ENCODE data around the gene PHLPP1. TPM values are rescaled to one million over a fixed set of nuclear protein-coding genes. Genes with fewer than 3 reads are reported as not detected.
A peak's percentile ranks its signal among the peaks of the same experiment; 100 is the strongest.

The PHLPP1 gene
- total RNA-seq, 6 experiments from 2014 or later = 8.6 to 19.3 (median 17.0) TPM

GRCh38 chr18:62715759-62716615 lies 646 bp downstream of the PHLPP1 start:
- no peaks in the 10 kb centered on the region for H3K27me3 ChIP-seq
- TF ChIP-seq CTCF (IDR thresholded peaks at IDR 0.05) = no peak
- TF ChIP-seq POLR2A (IDR thresholded peaks at IDR 0.05) = no peak
- ATAC-seq (peak in 2 of 4 donors; percentile 1), DNase-seq (peak; percentile 65 to 76 (median 68))
- peak overlapping the region; percentile 85 to 95 (median 89) for H3K27ac ChIP-seq
- intact Hi-C loops (cut with DNase I) = loop anchor here in 1 of 2 donors (10.0 kb wide), 1 partner anchor 269 kb away; no protein-coding TSS in a partner anchor
- no peaks in the 10 kb centered on the region for H3K9me3 ChIP-seq
- peaks cover 0 to 18% (median 5%) of the 10 kb centered on the region in 4 donors for H3K4me1 ChIP-seq
- H3K4me3 ChIP-seq = peak overlapping the region; percentile 65 to 73 (median 70)
- H3K36me3 ChIP-seq = no peaks in the 10 kb centered on the region
- WGBS (ENCODE audit: insufficient coverage, low coverage, low lambda C conversion rate, missing lambda C conversion rate) = no CpG with 5 or more reads among the region's 127 CpGs

- WGBS (ENCODE audit: insufficient coverage, low coverage, low lambda C conversion rate, missing lambda C conversion rate) = no CpG with 5 or more reads among the region's 68 CpGs
- intact Hi-C loops (cut with DNase I) = loop anchor here in 1 of 2 donors (10.0 kb wide), 1 partner anchor 268 kb away; no protein-coding TSS in a partner anchor
These were observed 1.4 kb downstream of the PHLPP1 start for GRCh38 chr18:62716619-62717168.

GRCh38 chr18:62717169-62717924 lies 2.0 kb downstream of the PHLPP1 start:
- peak in 1 of 3 donors; percentile 63 for DNase-seq
- peak in 2 of 4 donors; percentile 2 to 6 for ATAC-seq
- TF ChIP-seq POLR2A (IDR thresholded peaks at IDR 0.05) (no peak), CTCF (IDR thresholded peaks at IDR 0.05) (no peak)

More at GRCh38 chr18:62716619-62717168, 1.4 kb downstream of the PHLPP1 start:
- TF ChIP-seq CTCF (IDR thresholded peaks at IDR 0.05) (peak in 3 of 4 donors; percentile 21 to 41 (median 27)), POLR2A (IDR thresholded peaks at IDR 0.05) (no peak)
- no peaks in the 10 kb centered on the region for H3K36me3 ChIP-seq
- H3K27me3 ChIP-seq = no peaks in the 10 kb centered on the region
- ATAC-seq (peak; percentile 9 to 25 (median 14)), DNase-seq (peak; percentile 75 to 79 (median 77))
- H3K4me3 ChIP-seq = peak overlapping the region; percentile 65 to 73 (median 70)
- H3K9me3 ChIP-seq = no peaks in the 10 kb centered on the region
- H3K4me1 ChIP-seq = peaks cover 0 to 18% (median 5%) of the 10 kb centered on the region in 4 donors
- H3K27ac ChIP-seq = peak overlapping the region; percentile 48 to 95 (median 77)

More at GRCh38 chr18:62717169-62717924, 2.0 kb downstream of the PHLPP1 start:
- Histone ChIP-seq H3K27me3 (no peaks in the 10 kb centered on the region), H3K4me3 (peak overlapping the region; percentile 65 to 73 (median 70)), H3K4me1 (peaks cover 0 to 18% (median 5%) of the 10 kb centered on the region in 4 donors), H3K9me3 (no peaks in the 10 kb centered on the region), H3K36me3 (no peaks in the 10 kb centered on the region), H3K27ac (peak overlapping the region; percentile 48 to 95 (median 77))
- under 1% methylated on average over 14 of the region's 16 CpGs for WGBS (ENCODE audit: insufficient coverage, low coverage, low lambda C conversion rate, missing lambda C conversion rate)
- intact Hi-C loops (cut with DNase I) = loop anchor here in 1 of 2 donors (10.0 kb wide), 1 partner anchor 267 kb away; no protein-coding TSS in a partner anchor
